ENCODE data around the gene CENPN.

DNA sequence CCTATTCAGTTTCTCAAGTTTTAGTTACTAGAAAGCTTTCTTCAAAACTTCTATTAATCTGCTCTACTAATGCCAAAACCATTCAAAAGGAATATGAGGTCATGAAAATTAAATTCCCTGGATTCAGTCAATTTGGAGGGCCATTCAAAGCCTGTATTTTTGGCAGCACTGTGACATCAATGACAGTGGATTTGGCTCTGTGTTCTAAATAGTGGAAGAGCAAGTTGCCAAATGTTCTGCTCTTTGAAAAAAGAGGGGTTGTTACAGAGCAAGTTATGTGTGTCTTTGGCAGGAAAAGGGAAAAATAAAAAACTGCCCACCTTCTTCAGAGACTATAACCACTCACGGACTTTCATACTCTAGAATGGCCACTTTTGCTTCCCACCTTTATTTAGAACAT is 73.2 kb downstream of the CENPN start:
- TF ChIP-seq, protein P1, sequence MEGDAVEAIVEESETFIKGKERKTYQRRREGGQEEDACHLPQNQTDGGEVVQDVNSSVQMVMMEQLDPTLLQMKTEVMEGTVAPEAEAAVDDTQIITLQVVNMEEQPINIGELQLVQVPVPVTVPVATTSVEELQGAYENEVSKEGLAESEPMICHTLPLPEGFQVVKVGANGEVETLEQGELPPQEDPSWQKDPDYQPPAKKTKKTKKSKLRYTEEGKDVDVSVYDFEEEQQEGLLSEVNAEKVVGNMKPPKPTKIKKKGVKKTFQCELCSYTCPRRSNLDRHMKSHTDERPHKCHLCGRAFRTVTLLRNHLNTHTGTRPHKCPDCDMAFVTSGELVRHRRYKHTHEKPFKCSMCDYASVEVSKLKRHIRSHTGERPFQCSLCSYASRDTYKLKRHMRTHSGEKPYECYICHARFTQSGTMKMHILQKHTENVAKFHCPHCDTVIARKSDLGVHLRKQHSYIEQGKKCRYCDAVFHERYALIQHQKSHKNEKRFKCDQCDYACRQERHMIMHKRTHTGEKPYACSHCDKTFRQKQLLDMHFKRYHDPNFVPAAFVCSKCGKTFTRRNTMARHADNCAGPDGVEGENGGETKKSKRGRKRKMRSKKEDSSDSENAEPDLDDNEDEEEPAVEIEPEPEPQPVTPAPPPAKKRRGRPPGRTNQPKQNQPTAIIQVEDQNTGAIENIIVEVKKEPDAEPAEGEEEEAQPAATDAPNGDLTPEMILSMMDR (IDR thresholded peaks at IDR 0.05), result no peak
- TF ChIP-seq POLR2A (IDR thresholded peaks at IDR 0.05), result no peak

All from body of pancreas (tissue), 4 donors.